HCT116 (cell line): Measurements from ENCODE around the gene SCRN1. TPM values are rescaled to one million over a fixed set of nuclear protein-coding genes. Genes with fewer than 3 reads are reported as not detected.
A peak's percentile ranks its signal among the peaks of the same experiment; 100 is the strongest.

Experiments used
- ATAC-seq: fragments of 200-7000 bp; cut with Tn5 transposase; 2 replicates; pipeline ENCODE4 v1.9.1; 2020; ENCODE audit warnings: mild to moderate bottlenecking, moderate library complexity
- BruUV-seq: library from RNA; stranded (reverse); fragments of 400-500 nt; replicated peaks from 2 replicates; lab custom pipeline; 2021; lab: Mats Ljungman, UMichigan
- CTCF ChIA-PET: fragments of 300-600 bp; sonication (Branson Sonifier 250); formaldehyde crosslinking; loops from one replicate; lab custom pipeline; 2021; ENCODE audit warnings: antibody characterized with exemption; lab: Charles Lee
- POLR2A ChIA-PET: fragments of 300-600, 350-600 bp; sonication (Branson Sonifier 250); formaldehyde crosslinking; loops from one replicate; lab custom pipeline; 2021; ENCODE audit warnings: antibody characterized with exemption; lab: Charles Lee
- RAD21 ChIA-PET, 2 experiments: fragments of 300-600 bp; sonication (Branson Sonifier 250); formaldehyde crosslinking; loops; one replicate each; lab custom pipeline; 2023; ENCODE audit warnings: low total read pairs in 2 of 2; ENCODE audit not compliant: uncharacterized antibody in 2 of 2, unreplicated experiment in 2 of 2, low non-redundant PET in 1 of 2; lab: Charles Lee
- DNase-seq: peaks from one replicate; pipeline ENCODE4 v3.0.0-alpha.2; 2010; ENCODE audit warnings: low read depth, low spot score
- H2AFZ ChIP-seq: fragments of 200-600 bp; shearing (Covaris generic), sonication (generic); 2 replicates; pipeline ENCODE4 v1.6.1; 2017; ENCODE audit warnings: low read depth, mixed run types, mixed read lengths, antibody characterized with exemption, low read length; ENCODE audit not compliant: poor library complexity, severe bottlenecking
- H3K27ac ChIP-seq: 2 replicates; pipeline ENCODE4 v1.5.1; 2012; ENCODE audit warnings: low read depth, low read length
- H3K27me3 ChIP-seq: fragments of 200-600 bp; sonication (generic); 2 replicates; pipeline ENCODE4 v1.6.1; 2016; ENCODE audit warnings: mixed run types, low read length, mixed read lengths; ENCODE audit not compliant: insufficient read depth
- H3K36me3 ChIP-seq, 2 experiments: fragments of 200-500 bp in 1 of 2; fragments of 200-600 bp in 1 of 2; sonication (Bioruptor generic) in 1 of 2; sonication (generic) in 1 of 2; 2 replicates each; pipeline versions ENCODE4 v1.5.1 to v1.6.1; 2014 to 2016; ENCODE audit warnings: low read length in 2 of 2, inconsistent platforms in 1 of 2, mixed read lengths in 1 of 2, mixed run types in 1 of 2; ENCODE audit not compliant: insufficient read depth in 2 of 2, control insufficient read depth in 1 of 2
- H3K4me1 ChIP-seq, 2 experiments: fragments of 200-600 bp in 1 of 2; sonication (generic) in 1 of 2; 2 replicates each; pipeline versions ENCODE4 v1.5.1 to v1.6.1; 2012 to 2017; ENCODE audit warnings: low read length in 2 of 2, inconsistent platforms in 1 of 2, mild to moderate bottlenecking in 1 of 2, mixed read lengths in 1 of 2, mixed run types in 1 of 2, moderate library complexity in 1 of 2; ENCODE audit not compliant: insufficient read depth in 2 of 2, control insufficient read depth in 1 of 2
- H3K4me2 ChIP-seq: fragments of 200-600 bp; sonication (generic); 2 replicates; pipeline ENCODE4 v1.6.1; 2017; ENCODE audit warnings: mixed run types, low read length, mixed read lengths
- H3K4me3 ChIP-seq, 2 experiments: fragments of 200-600 bp in 1 of 2; sonication (generic) in 1 of 2; replicated peaks in 1 of 2; 2 replicates each; pipeline ENCODE4 v1.5.1; 2011 to 2016; ENCODE audit warnings: low read length in 2 of 2, control low read depth in 1 of 2, low read depth in 1 of 2, mild to moderate bottlenecking in 1 of 2, mixed read lengths in 1 of 2, mixed run types in 1 of 2
- H3K79me2 ChIP-seq: fragments of 200-600 bp; sonication (generic); 2 replicates; pipeline ENCODE4 v1.6.1; 2017; ENCODE audit warnings: mild to moderate bottlenecking, mixed run types, low read length, moderate library complexity, mixed read lengths; ENCODE audit not compliant: insufficient read depth
- H3K9ac ChIP-seq: fragments of 200-600 bp; sonication (generic); 2 replicates; pipeline ENCODE4 v1.6.1; 2016; ENCODE audit warnings: low read length, mixed read lengths
- H3K9me2 ChIP-seq: fragments of 200-600 bp; sonication (generic), shearing (Covaris generic); 2 replicates; pipeline ENCODE4 v1.6.1; 2017; ENCODE audit warnings: mixed run types, mild to moderate bottlenecking, moderate library complexity; ENCODE audit not compliant: insufficient read depth
- H3K9me3 ChIP-seq, 2 experiments: fragments of 200-500 bp in 1 of 2; fragments of 200-600 bp in 1 of 2; sonication (Bioruptor generic) in 1 of 2; sonication (generic) in 1 of 2; 2 replicates each; pipeline ENCODE4 v1.6.1; 2014 to 2017; ENCODE audit warnings: low read length in 2 of 2, mixed read lengths in 2 of 2, inconsistent platforms in 1 of 2, low read depth in 1 of 2, mild to moderate bottlenecking in 1 of 2, mixed run types in 1 of 2, moderate library complexity in 1 of 2; ENCODE audit not compliant: control insufficient read depth in 1 of 2, insufficient read depth in 1 of 2
- H4K20me1 ChIP-seq: fragments of 200-600 bp; sonication (generic), shearing (Covaris generic); 2 replicates; pipeline ENCODE4 v1.6.1; 2017; ENCODE audit warnings: mixed run types, mild to moderate bottlenecking, moderate library complexity; ENCODE audit not compliant: insufficient read depth
- CBX3 ChIP-seq: IDR thresholded peaks from 2 replicates; pipeline ENCODE4 v1.6.1; 2012; ENCODE audit warnings: low read depth
- CTCF ChIP-seq, 3 experiments: fragments of 200-600 bp in 1 of 3; sonication (generic) in 1 of 3; IDR thresholded peaks in 2 of 3; conservative IDR thresholded peaks in 1 of 3; 2 replicates each; pipeline ENCODE4 v1.5.1; 2012 to 2017; ENCODE audit warnings: low read depth in 2 of 3, low read length in 2 of 3, antibody characterized with exemption in 1 of 3, borderline replicate concordance in 1 of 3, control low read depth in 1 of 3, mild to moderate bottlenecking in 1 of 3, mixed read lengths in 1 of 3, mixed run types in 1 of 3, moderate library complexity in 1 of 3; ENCODE audit not compliant: insufficient read depth in 1 of 3
- EZH2 ChIP-seq: fragments of 200-600 bp; sonication (generic); IDR thresholded peaks from 2 replicates; pipeline ENCODE4 v1.6.1; 2017; ENCODE audit warnings: antibody characterized with exemption, mixed run types
- EZH2phosphoT487 ChIP-seq: fragments of 200-600 bp; IDR thresholded peaks from 2 replicates; pipeline ENCODE4 v1.6.1; 2018; ENCODE audit warnings: antibody characterized with exemption, borderline replicate concordance
- FOSL1 ChIP-seq: IDR thresholded peaks from 2 replicates; pipeline ENCODE4 v1.6.1; 2012; ENCODE audit warnings: low read depth
- MAX ChIP-seq: IDR thresholded peaks from 2 replicates; pipeline ENCODE4 v1.6.1; 2012
- POLR2A ChIP-seq: IDR thresholded peaks from 2 replicates; pipeline ENCODE4 v1.7.0; 2011; ENCODE audit warnings: borderline replicate concordance; ENCODE audit not compliant: insufficient read depth, insufficient read length; ENCODE audit errors: extremely low read depth
- POLR2AphosphoS5 ChIP-seq: IDR thresholded peaks from 2 replicates; pipeline ENCODE4 v1.6.1; 2011; ENCODE audit warnings: mild to moderate bottlenecking, low read depth, low read length, moderate library complexity
- SP1 ChIP-seq: IDR thresholded peaks from 2 replicates; pipeline ENCODE4 v1.6.1; 2012; ENCODE audit warnings: low read depth
- TCF7L2 ChIP-seq: IDR thresholded peaks from 2 replicates; pipeline ENCODE4 v1.7.0; 2011; ENCODE audit warnings: borderline replicate concordance, inconsistent platforms; ENCODE audit not compliant: insufficient read depth, insufficient read length; ENCODE audit errors: extremely low read depth
- YY1 ChIP-seq: IDR thresholded peaks from 2 replicates; pipeline ENCODE4 v1.6.1; 2011; ENCODE audit warnings: low read length, low read depth, moderate library complexity, mild to moderate bottlenecking; ENCODE audit not compliant: insufficient replicate concordance; ENCODE audit errors: extremely low read depth
- intact Hi-C: fragments of 100-400 bp; cut with micrococcal nuclease; formaldehyde crosslinking; loops from 2 replicates; pipeline ENCODE4 v1.10.0; 2022
- total RNA-seq: library from RNA; stranded (reverse); gene quantifications from one replicate; pipeline ENCODE4 v1.2.1, GENCODE V29; 2021; ENCODE audit not compliant: unreplicated experiment

The SCRN1 gene
- total RNA-seq, 1 experiment from 2014 or later = 76.8 TPM

GRCh38 chr7:30026229-30027064, 36.8 kb upstream of the SCRN1 start, which contains the start of gene FKBP14:
Gene FKBP14 (minus strand): TSS chr7:30026702. CDS start chr7:30026508, 194 bp downstream.
- Histone ChIP-seq H3K36me3 (no peaks in the 10 kb centered on the region; a peak in 1 of 4 replicates), H3K9me2 (no peaks in the 10 kb centered on the region), H3K9me3 (no peaks in the 10 kb centered on the region), H3K27ac (peak within 1 kb of the TSS; percentile 44; the same call in 1 of the 2 replicates), H3K9ac (peak within 1 kb of the TSS; percentile 77), H3K4me2 (peak within 1 kb of the TSS; percentile 94), H3K4me1 (peaks cover 15 to 32% of the 10 kb centered on the region in 2 experiments), H3K4me3 (peak within 1 kb of the TSS; percentile 50 to 72), H3K27me3 (no peaks in the 10 kb centered on the region), H3K79me2 (peaks cover 51% of the 10 kb centered on the region), H4K20me1 (peaks cover 10% of the 10 kb centered on the region; the same call in 1 of the 2 replicates), H2AFZ (peak within 1 kb of the TSS; percentile 96)
- TF ChIP-seq MAX = peak; percentile 67; the same call in 1 of the 2 replicates
- peak; percentile 76 for TF ChIP-seq YY1
- no peak for TF ChIP-seq CTCF (IDR thresholded peaks at IDR 0.05 in 2 of 3, conservative IDR thresholded peaks at IDR 0.05 in 1 of 3; ENCODE audit: borderline replicate concordance in 1 of 3, insufficient read depth in 1 of 3, low read depth in 2 of 3, low read length in 2 of 3)
- peak; percentile 47 for TF ChIP-seq POLR2A
- peak; percentile 99 for TF ChIP-seq SP1
- peak; percentile 83 for TF ChIP-seq FOSL1
- TF ChIP-seq EZH2phosphoT487 = no peak
- TF ChIP-seq EZH2 = no peak
- peak; percentile 63 for TF ChIP-seq POLR2AphosphoS5
- TF ChIP-seq TCF7L2 = peak; percentile 33
- TF ChIP-seq CBX3 = peak; percentile 79; the same call in 1 of the 2 replicates
- BruUV-seq = TSS peak; percentile 76
- intact Hi-C loops = loop anchor here (1.0 kb wide), 1 partner anchor 38 kb away; no protein-coding TSS in a partner anchor
- peak; percentile 99 for DNase-seq
- CTCF ChIA-PET = interaction anchor here (1.1 kb wide), 1 partner anchor 48 kb away, joined by 3 read pairs; no protein-coding TSS in a partner anchor
- POLR2A ChIA-PET = interaction anchor here (1.2 kb wide), 1 partner anchor 38 kb away, joined by 3 read pairs; no protein-coding TSS in a partner anchor
- RAD21 ChIA-PET = no interaction called here
- ATAC-seq = peak; percentile 85
